Testis (tissue), 2 donors: Measurements from ENCODE around the gene CDH22.

Experiments
- CTCF ChIP-seq, 3 experiments: fragments of 450-650 bp in 2 of 3; fragments of 200-600 bp in 1 of 3; sonication (generic) in 1 of 3; IDR thresholded peaks; one replicate each; pipeline ENCODE4 v1.5.1; 2016 to 2019; ENCODE audit warnings: antibody characterized with exemption in 3 of 3, mild to moderate bottlenecking in 2 of 3, moderate library complexity in 1 of 3
- POLR2A ChIP-seq: fragments of 450-650 bp; IDR thresholded peaks from one replicate; pipeline ENCODE4 v1.6.1; 2017; ENCODE audit warnings: antibody characterized with exemption, mild to moderate bottlenecking, moderate library complexity

GRCh38 chr20:46131396-46131795 lies 176.9 kb downstream of the CDH22 start:
- TF ChIP-seq CTCF (IDR thresholded peaks at IDR 0.05) (no peak), POLR2A (no peak)
